AG09309 (cell line): ENCODE measurements around the gene SSBP2.

Experiments used
- DNase-seq: peaks from one replicate; pipeline ENCODE4 v3.0.0-alpha.2; 2010; ENCODE audit warnings: low read depth
- H3K4me3 ChIP-seq: 2 replicates; pipeline ENCODE4 v1.5.1; 2011; ENCODE audit warnings: mild to moderate bottlenecking, low read depth, low read length, moderate library complexity; ENCODE audit not compliant: control insufficient read depth
- TF ChIP-seq, protein P1 (sequence below): IDR thresholded peaks from 2 replicates; pipeline ENCODE4 v1.5.1; 2011; ENCODE audit warnings: mild to moderate bottlenecking, low read depth, low read length, inconsistent platforms; ENCODE audit not compliant: insufficient read depth, control insufficient read depth; ENCODE audit errors: missing control alignments

Gene SSBP2

DNA sequence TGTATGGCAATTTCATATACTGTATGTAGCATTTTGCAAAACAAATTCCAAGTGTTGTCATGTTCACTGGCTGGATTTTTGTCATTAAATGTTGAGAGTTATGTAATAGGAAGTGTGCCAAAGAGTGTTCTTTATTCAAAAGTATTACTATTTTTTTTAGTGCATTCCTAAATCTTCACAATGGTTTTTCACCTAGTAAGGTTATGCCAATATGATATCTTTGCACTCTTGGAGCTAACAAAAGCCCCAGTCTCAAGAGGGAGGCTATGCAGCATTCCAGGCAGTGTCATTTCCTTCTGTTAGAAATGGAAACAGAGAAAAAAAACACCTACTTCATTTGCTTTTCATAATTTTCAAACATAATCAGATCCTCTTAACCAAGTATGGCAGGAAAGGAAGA lies 5.1 kb upstream of the SSBP2 start:
- no peak for DNase-seq
- TF ChIP-seq, protein P1, sequence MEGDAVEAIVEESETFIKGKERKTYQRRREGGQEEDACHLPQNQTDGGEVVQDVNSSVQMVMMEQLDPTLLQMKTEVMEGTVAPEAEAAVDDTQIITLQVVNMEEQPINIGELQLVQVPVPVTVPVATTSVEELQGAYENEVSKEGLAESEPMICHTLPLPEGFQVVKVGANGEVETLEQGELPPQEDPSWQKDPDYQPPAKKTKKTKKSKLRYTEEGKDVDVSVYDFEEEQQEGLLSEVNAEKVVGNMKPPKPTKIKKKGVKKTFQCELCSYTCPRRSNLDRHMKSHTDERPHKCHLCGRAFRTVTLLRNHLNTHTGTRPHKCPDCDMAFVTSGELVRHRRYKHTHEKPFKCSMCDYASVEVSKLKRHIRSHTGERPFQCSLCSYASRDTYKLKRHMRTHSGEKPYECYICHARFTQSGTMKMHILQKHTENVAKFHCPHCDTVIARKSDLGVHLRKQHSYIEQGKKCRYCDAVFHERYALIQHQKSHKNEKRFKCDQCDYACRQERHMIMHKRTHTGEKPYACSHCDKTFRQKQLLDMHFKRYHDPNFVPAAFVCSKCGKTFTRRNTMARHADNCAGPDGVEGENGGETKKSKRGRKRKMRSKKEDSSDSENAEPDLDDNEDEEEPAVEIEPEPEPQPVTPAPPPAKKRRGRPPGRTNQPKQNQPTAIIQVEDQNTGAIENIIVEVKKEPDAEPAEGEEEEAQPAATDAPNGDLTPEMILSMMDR, result no peak
- no peak overlapping the region for H3K4me3 ChIP-seq

DNA sequence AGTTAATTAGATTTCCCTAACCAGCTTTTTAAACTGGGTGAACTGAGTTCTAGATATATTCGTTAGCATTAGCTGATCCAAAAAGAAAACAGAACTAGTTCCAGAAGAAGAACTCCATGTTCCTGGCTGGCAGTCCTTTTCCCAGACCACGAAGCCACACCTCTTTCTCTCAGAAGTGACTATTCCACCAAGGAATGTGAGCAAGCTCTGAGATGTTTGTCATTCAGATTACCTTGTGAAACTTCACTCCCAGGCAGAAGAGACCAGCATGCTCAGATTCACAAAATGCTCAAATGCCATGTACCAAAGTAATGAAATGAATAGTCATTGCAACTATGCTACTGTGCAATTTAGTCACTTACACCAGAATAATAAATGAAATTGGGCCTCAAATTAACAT lies 4.4 kb upstream of the SSBP2 start:
- DNase-seq, result peak; percentile 62
- TF ChIP-seq, protein P1, result no peak

DNA sequence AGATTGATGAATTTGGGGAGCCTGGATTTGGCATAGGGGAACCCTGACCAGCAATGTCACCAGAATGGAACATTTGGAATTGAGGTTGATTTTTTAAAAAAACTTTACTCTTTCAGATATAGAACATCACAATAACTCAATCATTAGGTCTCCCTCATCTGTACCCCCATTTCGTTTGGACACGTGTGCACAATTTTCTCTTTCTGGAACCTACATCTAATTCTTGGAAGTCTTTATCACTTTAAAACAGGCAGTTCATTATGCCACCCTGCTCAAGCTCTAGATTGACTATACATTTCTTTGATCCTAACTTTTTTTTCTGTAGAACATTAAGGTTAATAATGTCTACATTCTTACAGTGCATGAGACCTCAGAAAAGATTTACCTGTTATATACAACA lies 3.7 kb upstream of the SSBP2 start:
- TF ChIP-seq, protein P1, result no peak
- DNase-seq, result no peak
- H3K4me3 ChIP-seq, result no peak overlapping the region

More for the DNA sequence above, 4.4 kb upstream of the SSBP2 start:
- no peak overlapping the region for H3K4me3 ChIP-seq

DNA sequence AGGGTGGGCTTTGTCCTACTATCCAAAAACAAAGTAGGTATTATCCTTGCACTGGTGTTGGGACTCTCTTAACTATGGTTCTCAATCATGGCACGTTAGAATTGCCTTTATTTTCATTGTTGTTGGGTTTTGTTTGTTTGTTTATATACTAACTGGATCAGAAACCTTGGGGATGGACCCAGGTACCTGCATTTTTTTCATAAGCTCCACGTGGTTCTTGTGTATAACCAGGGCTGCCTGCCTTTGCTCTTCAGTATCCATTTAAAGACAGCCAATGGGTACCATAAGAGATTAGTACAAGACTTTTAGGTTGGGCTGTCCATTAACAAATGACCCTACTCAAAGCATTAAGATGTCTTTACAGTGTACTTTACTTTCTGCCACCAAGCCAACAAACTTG lies 2.5 kb upstream of the SSBP2 start:
- no peak overlapping the region for H3K4me3 ChIP-seq
- no peak for DNase-seq
- TF ChIP-seq, protein P1, result no peak

DNA sequence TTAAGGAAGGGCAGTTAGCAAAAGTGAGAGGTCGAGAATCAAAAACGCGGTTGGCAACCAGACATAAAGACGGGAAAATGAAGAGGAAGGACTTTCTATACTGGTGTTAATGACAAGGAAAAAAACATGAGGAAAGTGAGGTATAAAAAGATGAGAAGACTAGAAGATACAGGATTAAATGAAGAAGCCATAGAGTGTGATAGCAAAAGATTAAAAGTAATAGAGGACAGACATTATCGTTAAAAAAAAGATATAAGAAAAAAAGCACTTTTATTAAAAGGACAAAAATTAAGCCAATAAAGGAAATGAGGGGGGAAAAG lies 1.7 kb upstream of the SSBP2 start:
- TF ChIP-seq, protein P1, result no peak
- no peak for DNase-seq
- H3K4me3 ChIP-seq, result no peak overlapping the region

DNA sequence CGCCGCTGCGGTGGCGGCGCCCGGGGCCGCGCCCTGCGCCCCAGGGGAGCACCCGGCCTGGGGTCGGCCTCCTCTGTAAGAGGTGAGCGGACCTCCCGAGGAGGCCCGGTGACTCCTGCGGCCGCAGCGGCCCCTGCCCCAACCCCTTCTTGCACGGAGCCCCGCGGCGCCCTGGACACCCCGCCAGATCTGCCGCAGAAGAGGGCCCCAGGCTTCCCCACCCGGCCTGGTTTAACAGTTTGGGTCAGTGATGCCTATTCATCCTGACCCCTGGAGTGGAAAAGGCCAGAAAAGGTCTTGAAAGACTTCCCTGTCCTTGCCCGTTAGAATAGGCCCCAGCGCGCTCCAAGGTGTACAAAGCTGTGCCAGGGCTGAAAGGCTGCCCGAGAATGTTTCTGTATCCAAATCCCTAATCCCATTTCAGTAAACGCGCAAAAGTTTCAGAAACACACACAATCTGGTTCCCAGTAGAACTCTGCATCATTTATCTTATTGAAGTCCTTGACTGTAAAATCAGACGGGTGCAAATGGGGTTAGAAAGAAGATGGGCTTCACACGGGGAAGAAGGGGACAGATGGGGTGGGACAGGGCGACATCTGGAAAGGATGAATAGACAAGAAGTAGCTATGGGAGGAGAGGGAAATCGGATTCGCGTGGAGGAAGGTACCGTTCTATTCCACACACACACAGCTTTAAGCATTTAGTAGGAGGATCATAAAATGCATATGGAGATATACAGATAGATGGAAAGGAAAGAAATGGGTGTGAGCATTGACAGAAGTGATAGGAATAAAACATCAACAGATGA lies 1.1 kb upstream of the SSBP2 start:
- H3K4me3 ChIP-seq, result peak overlapping the region; percentile 51
- no peak for DNase-seq

More for the DNA sequence above, 1.1 kb upstream of the SSBP2 start:
- TF ChIP-seq, protein P1, result no peak
